Neural progenitor cell (in vitro differentiated cells): ENCODE data around the gene DVL2.

Experiments
- EZH2 ChIP-seq: fragments of 200-600 bp; sonication (generic); IDR thresholded peaks from 2 replicates; pipeline ENCODE4 v1.6.1; 2017; ENCODE audit warnings: antibody characterized with exemption, mild to moderate bottlenecking, moderate library complexity
- TF ChIP-seq, protein P1 (sequence below): fragments of 200-600 bp; sonication (generic); IDR thresholded peaks from 2 replicates; pipeline ENCODE4 v1.5.1; 2017; ENCODE audit warnings: antibody characterized with exemption, mild to moderate bottlenecking

DNA sequence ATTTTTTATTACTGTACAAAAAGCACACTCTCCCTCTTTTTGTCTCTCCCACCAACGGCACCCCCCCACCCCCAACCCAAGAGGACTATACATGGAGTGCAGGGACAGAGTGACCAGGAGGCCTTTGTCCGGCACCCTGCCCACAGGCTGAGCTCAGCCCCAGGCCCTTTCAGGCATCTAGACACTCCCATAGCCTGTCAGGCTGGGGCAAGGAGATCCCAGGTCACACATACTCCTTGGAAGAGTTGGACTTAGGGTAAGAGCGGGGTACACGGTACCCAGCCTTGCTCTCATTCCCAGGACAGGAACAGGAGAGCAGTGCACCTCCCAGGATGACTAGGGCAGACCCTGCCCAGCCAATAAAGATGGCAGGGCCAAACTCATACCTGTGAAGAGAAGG is 25.8 kb upstream of the DVL2 start:
- TF ChIP-seq, protein P1, sequence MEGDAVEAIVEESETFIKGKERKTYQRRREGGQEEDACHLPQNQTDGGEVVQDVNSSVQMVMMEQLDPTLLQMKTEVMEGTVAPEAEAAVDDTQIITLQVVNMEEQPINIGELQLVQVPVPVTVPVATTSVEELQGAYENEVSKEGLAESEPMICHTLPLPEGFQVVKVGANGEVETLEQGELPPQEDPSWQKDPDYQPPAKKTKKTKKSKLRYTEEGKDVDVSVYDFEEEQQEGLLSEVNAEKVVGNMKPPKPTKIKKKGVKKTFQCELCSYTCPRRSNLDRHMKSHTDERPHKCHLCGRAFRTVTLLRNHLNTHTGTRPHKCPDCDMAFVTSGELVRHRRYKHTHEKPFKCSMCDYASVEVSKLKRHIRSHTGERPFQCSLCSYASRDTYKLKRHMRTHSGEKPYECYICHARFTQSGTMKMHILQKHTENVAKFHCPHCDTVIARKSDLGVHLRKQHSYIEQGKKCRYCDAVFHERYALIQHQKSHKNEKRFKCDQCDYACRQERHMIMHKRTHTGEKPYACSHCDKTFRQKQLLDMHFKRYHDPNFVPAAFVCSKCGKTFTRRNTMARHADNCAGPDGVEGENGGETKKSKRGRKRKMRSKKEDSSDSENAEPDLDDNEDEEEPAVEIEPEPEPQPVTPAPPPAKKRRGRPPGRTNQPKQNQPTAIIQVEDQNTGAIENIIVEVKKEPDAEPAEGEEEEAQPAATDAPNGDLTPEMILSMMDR, result no peak
- no peak for TF ChIP-seq EZH2
